Measurements from ENCODE around the gene C2CD4C. TPM values are rescaled to one million over a fixed set of nuclear protein-coding genes. Genes with fewer than 3 reads are reported as not detected.
"Not testable (repeated sequence)": the region's sequence is repeated elsewhere in the genome, so short reads cannot be mapped to it uniquely, and the experiment has no call there.

The C2CD4C gene
- total RNA-seq, 6 donors from 2014 or later = 0.76 to 2.1 (median 1.6) TPM

DNA sequence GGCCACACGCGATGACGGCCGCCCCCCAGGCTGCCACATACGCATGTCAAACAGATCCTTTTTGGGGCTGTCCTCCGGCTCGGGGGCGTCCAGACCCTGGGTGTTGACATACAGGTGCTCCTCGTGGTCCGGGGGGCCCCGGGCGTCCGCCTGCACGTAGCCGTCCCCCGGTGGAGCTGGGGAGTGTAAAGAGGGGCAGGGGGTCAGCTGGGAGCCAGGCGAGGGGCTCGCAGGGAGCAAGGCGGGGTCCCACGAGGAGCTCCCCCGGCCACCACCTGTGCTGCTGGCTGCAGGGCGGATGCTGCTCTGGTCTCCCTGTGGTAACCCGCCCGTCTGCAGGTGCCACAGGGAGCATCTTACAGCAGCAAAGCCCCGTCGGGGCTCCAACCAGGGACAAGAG lies 16.1 kb upstream of the C2CD4C start:
- no peaks in the 10 kb centered on the region for H3K27me3 ChIP-seq
- no peaks in the 10 kb centered on the region for H3K9me3 ChIP-seq
- H3K27ac ChIP-seq = no peak overlapping the region
- peak in 1 of 2 donors; percentile 83 for DNase-seq
- H3K36me3 ChIP-seq = peaks cover 0 to 19% (median 0%) of the 10 kb centered on the region in 4 donors
- peak in 1 of 2 donors; percentile 45 for ATAC-seq (ENCODE audit: low FRiP score in 2 of 2)
- 90 to 96% methylated on average over 16 to 26 of the region's 26 CpGs for whole genome bisulfite sequencing, 2 donors
- H3K4me1 ChIP-seq = peaks cover 0 to 2% (median 0%) of the 10 kb centered on the region in 4 donors
- H3K4me3 ChIP-seq = no peak overlapping the region
- TF ChIP-seq EP300 (IDR thresholded peaks at IDR 0.05) = no peak

DNA sequence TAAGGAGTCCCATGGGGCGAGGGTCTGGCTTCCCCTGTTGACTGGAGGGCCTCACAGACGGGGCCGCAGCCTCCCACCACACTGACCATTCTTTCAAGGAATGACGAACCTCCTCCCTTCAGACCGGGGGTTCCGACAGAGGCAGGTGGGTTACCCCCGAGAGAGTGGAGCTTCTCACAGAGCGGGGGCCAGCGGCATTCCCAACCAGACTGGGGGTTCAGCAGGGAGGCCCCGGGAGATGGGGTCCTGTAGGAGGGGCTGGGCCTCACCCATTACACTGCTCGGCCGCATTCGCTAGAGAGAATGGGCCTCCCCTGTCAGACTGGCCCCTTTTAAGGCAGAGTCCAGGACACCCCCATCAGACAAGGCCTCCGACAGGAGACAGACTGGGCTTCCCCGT lies 15.6 kb upstream of the C2CD4C start:
- Histone ChIP-seq H3K4me1 (peaks cover 0 to 7% (median 0%) of the 10 kb centered on the region in 4 donors), H3K36me3 (peaks cover 0 to 15% (median 0%) of the 10 kb centered on the region in 4 donors), H3K9me3 (no peaks in the 10 kb centered on the region), H3K27ac (no peak overlapping the region), H3K27me3 (no peaks in the 10 kb centered on the region), H3K4me3 (no peak overlapping the region)
- ATAC-seq (ENCODE audit: low FRiP score in 2 of 2) = peak in 1 of 2 donors; percentile 9
- DNase-seq = no peak
- 90% methylated on average over 2 to 14 of the region's 15 CpGs for WGBS, 2 donors
- TF ChIP-seq POLR2A (IDR thresholded peaks at IDR 0.05) = no peak
- no peak for TF ChIP-seq EP300 (IDR thresholded peaks at IDR 0.05)
- TF ChIP-seq, protein P1, sequence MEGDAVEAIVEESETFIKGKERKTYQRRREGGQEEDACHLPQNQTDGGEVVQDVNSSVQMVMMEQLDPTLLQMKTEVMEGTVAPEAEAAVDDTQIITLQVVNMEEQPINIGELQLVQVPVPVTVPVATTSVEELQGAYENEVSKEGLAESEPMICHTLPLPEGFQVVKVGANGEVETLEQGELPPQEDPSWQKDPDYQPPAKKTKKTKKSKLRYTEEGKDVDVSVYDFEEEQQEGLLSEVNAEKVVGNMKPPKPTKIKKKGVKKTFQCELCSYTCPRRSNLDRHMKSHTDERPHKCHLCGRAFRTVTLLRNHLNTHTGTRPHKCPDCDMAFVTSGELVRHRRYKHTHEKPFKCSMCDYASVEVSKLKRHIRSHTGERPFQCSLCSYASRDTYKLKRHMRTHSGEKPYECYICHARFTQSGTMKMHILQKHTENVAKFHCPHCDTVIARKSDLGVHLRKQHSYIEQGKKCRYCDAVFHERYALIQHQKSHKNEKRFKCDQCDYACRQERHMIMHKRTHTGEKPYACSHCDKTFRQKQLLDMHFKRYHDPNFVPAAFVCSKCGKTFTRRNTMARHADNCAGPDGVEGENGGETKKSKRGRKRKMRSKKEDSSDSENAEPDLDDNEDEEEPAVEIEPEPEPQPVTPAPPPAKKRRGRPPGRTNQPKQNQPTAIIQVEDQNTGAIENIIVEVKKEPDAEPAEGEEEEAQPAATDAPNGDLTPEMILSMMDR (IDR thresholded peaks at IDR 0.05) = no peak
- TF ChIP-seq POLR2AphosphoS5 (IDR thresholded peaks at IDR 0.05) = no peak

GRCh38 chr19:423691-424466 lies 14.9 kb upstream of the C2CD4C start:
- Histone ChIP-seq H3K27me3 (no peaks in the 10 kb centered on the region), H3K4me3 (no peak overlapping the region), H3K27ac (no peak overlapping the region), H3K9me3 (no peaks in the 10 kb centered on the region), H3K4me1 (peaks cover 0 to 11% (median 0%) of the 10 kb centered on the region in 4 donors), H3K36me3 (peaks cover 0 to 15% (median 0%) of the 10 kb centered on the region in 4 donors)
- no peak for TF ChIP-seq POLR2AphosphoS5 (IDR thresholded peaks at IDR 0.05)
- TF ChIP-seq, protein P1 (IDR thresholded peaks at IDR 0.05) = no peak
- no peak for TF ChIP-seq EP300 (IDR thresholded peaks at IDR 0.05)
- TF ChIP-seq POLR2A (IDR thresholded peaks at IDR 0.05) = no peak
- 84 to 90% methylated on average over 20 to 25 of the region's 25 CpGs for WGBS, 2 donors
- no peak for DNase-seq
- no peak for ATAC-seq (ENCODE audit: low FRiP score in 2 of 2)

DNA sequence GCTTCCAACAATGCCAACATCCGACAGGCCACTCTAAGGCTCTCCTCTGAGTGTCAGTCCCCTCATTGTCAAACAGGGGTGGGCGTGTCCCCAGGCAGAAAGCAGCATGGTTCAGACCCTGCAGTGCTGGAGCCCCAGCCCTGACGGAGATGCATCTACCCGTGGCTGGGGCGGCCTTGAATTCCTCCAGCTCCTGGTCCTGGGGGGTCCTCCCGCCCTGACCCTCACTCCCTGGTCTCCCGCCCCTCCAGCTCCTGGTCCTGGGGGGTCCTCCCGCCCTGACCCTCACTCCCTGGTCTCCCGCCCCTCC lies 13.9 kb upstream of the C2CD4C start:
- 50 to 76% methylated on average over 2 to 6 of the region's 9 CpGs for WGBS, 2 donors
- not testable (repeated sequence) for ATAC-seq (ENCODE audit: low FRiP score in 2 of 2); H3K9me3 ChIP-seq

DNA sequence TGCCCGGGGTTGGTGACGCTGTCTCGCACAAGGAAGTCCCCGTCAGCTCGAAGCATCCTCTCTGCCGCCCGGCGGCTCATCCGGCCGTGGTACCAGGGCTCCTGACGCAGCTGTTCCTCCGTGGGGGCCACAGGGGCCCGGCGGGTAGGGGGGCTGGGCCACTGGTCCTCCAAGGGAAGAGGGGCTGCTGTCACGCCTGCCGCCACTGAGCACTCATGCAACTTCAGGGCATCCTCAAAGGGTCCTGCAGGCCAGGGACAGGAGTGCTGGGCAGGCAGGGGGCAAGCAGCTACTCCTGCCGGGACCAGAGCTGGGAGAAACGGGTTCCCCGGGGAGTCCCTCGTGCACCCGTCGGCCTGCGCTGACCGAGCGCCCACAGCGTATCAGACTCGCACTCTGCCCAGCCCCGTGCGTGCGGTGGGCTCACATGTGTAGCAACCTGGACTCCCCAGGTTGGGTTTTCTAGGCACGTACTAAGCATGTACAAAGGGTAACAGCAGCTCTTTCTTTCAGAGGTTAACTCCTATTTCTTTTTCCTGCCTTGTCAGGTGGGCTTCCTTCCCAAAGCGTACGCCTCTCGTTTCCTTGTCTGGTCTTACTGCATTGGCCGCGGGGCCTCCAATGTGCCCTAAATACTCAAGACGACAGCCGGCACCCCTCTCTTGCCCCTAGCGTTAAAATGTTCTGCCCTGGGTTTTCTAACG lies 13.4 kb upstream of the C2CD4C start:
- H3K27me3 ChIP-seq = no peaks in the 10 kb centered on the region
- no peak overlapping the region for H3K27ac ChIP-seq
- peak in 1 of 2 donors; percentile 80 for DNase-seq
- TF ChIP-seq EP300 (IDR thresholded peaks at IDR 0.05) = no peak
- TF ChIP-seq POLR2AphosphoS5 (IDR thresholded peaks at IDR 0.05) = no peak
- no peak for TF ChIP-seq POLR2A (IDR thresholded peaks at IDR 0.05)
- TF ChIP-seq, protein P1 (IDR thresholded peaks at IDR 0.05) = no peak
- 79 to 87% methylated on average over 21 to 40 of the region's 40 CpGs for WGBS, 2 donors
- no peak overlapping the region for H3K4me3 ChIP-seq
- H3K4me1 ChIP-seq = peaks cover 0 to 12% (median 0%) of the 10 kb centered on the region in 4 donors
- peaks cover 0 to 21% (median 0%) of the 10 kb centered on the region in 4 donors for H3K36me3 ChIP-seq
- ATAC-seq (ENCODE audit: low FRiP score in 2 of 2) = peak in 1 of 2 donors; percentile 13
- no peaks in the 10 kb centered on the region for H3K9me3 ChIP-seq

More for the DNA sequence above, 13.9 kb upstream of the C2CD4C start:
- H3K4me3 ChIP-seq, H3K27ac ChIP-seq, H3K27me3 ChIP-seq, DNase-seq: not testable (repeated sequence)
- H3K4me1 ChIP-seq = peaks cover 0 to 12% (median 0%) of the 10 kb centered on the region in 4 donors
- H3K36me3 ChIP-seq = peaks cover 0 to 21% (median 0%) of the 10 kb centered on the region in 4 donors

All from upper lobe of left lung (tissue), 6 donors.